WERI-Rb-1 (cell line): Measurements from ENCODE around the gene CRYGN.

Experiments used
- DNase-seq: peaks from one replicate; pipeline ENCODE4 v3.0.0-alpha.2; 2020
- H3K27ac ChIP-seq: fragments of 250-450 bp; sonication (Bioruptor Pico); 2 replicates; pipeline ENCODE4 v1.5.1; 2020; ENCODE audit warnings: mild to moderate bottlenecking, moderate library complexity
- H3K27me3 ChIP-seq: fragments of 250-450 bp; sonication (Bioruptor Pico); 2 replicates; pipeline ENCODE4 v1.5.1; 2021; ENCODE audit warnings: mild to moderate bottlenecking, low read depth, moderate library complexity; ENCODE audit not compliant: insufficient read depth, severe bottlenecking
- H3K36me3 ChIP-seq: fragments of 250-450 bp; sonication (Bioruptor Pico); 2 replicates; pipeline ENCODE4 v1.5.1; 2020; ENCODE audit warnings: mild to moderate bottlenecking, moderate library complexity
- H3K4me3 ChIP-seq: 2 replicates; pipeline ENCODE4 v1.5.1; 2011; ENCODE audit warnings: low read depth, mild to moderate bottlenecking, control low read depth, low read length
- H3K9me3 ChIP-seq: fragments of 250-450 bp; sonication (Bioruptor Pico); 2 replicates; pipeline ENCODE4 v1.5.1; 2021; ENCODE audit warnings: mild to moderate bottlenecking, moderate library complexity; ENCODE audit not compliant: severe bottlenecking
- TF ChIP-seq, protein P1 (sequence below): IDR thresholded peaks from 2 replicates; pipeline ENCODE4 v1.5.1; 2011; ENCODE audit warnings: low read depth, mild to moderate bottlenecking, control low read depth, inconsistent platforms, low read length

Gene CRYGN

GRCh38 chr7:151484971-151485707 lies 45.2 kb upstream of the CRYGN start:
- no peak for DNase-seq
- no peak overlapping the region for H3K4me3 ChIP-seq
- H3K36me3 ChIP-seq = peaks cover 81% of the 10 kb centered on the region
- TF ChIP-seq, protein P1, sequence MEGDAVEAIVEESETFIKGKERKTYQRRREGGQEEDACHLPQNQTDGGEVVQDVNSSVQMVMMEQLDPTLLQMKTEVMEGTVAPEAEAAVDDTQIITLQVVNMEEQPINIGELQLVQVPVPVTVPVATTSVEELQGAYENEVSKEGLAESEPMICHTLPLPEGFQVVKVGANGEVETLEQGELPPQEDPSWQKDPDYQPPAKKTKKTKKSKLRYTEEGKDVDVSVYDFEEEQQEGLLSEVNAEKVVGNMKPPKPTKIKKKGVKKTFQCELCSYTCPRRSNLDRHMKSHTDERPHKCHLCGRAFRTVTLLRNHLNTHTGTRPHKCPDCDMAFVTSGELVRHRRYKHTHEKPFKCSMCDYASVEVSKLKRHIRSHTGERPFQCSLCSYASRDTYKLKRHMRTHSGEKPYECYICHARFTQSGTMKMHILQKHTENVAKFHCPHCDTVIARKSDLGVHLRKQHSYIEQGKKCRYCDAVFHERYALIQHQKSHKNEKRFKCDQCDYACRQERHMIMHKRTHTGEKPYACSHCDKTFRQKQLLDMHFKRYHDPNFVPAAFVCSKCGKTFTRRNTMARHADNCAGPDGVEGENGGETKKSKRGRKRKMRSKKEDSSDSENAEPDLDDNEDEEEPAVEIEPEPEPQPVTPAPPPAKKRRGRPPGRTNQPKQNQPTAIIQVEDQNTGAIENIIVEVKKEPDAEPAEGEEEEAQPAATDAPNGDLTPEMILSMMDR = no peak
- no peak overlapping the region for H3K27ac ChIP-seq
- no peaks in the 10 kb centered on the region for H3K27me3 ChIP-seq
- no peaks in the 10 kb centered on the region for H3K9me3 ChIP-seq

GRCh38 chr7:151483711-151483983 lies 43.7 kb upstream of the CRYGN start:
- no peak for DNase-seq
- Histone ChIP-seq H3K27me3 (no peaks in the 10 kb centered on the region), H3K4me3 (no peak overlapping the region), H3K9me3 (no peaks in the 10 kb centered on the region), H3K36me3 (peaks cover 74% of the 10 kb centered on the region), H3K27ac (no peak overlapping the region)
- TF ChIP-seq, protein P1 = no peak

DNA sequence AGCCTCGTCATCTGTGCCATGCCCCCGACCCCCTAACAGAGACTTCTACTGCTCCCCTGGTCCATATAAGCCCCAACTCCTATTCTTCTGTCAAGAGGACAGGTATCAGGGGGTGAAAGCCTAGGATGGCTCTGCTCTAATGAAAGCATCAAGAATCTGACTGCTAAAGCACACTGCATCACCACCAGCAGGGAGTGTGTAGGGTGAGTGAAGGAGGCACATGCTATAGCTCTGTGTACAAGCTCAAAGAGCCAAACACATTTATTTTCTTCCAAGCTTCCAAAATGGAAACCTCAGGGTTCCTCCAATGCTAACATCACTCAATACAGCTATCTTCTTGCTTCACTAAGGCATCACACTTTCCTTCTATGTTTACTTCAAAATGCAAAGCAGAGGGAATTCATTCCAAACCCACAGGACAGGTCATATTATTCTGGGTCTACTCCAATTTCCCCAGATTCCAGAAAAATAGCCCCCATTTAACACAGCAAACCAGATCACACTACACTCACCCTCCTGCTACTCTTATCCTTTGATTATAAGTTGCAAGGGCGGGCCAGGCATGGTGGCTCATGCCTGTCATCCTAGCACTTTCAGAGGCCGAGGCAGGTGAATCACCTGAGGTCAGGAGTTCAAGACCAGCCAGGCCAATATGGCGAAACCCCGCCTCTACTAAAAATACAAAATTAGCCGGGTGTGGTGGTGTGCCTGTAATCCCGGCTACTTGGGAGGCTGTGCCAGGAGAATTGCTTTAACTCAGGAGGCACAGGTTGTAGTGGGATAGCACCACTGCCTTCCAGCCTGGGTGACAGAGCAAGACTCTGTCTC lies 43.2 kb upstream of the CRYGN start:
- Histone ChIP-seq H3K36me3 (peaks cover 71% of the 10 kb centered on the region), H3K27ac (no peak overlapping the region), H3K4me3 (no peak overlapping the region), H3K9me3 (no peaks in the 10 kb centered on the region), H3K27me3 (no peaks in the 10 kb centered on the region)
- DNase-seq = no peak
- TF ChIP-seq, protein P1 = no peak

DNA sequence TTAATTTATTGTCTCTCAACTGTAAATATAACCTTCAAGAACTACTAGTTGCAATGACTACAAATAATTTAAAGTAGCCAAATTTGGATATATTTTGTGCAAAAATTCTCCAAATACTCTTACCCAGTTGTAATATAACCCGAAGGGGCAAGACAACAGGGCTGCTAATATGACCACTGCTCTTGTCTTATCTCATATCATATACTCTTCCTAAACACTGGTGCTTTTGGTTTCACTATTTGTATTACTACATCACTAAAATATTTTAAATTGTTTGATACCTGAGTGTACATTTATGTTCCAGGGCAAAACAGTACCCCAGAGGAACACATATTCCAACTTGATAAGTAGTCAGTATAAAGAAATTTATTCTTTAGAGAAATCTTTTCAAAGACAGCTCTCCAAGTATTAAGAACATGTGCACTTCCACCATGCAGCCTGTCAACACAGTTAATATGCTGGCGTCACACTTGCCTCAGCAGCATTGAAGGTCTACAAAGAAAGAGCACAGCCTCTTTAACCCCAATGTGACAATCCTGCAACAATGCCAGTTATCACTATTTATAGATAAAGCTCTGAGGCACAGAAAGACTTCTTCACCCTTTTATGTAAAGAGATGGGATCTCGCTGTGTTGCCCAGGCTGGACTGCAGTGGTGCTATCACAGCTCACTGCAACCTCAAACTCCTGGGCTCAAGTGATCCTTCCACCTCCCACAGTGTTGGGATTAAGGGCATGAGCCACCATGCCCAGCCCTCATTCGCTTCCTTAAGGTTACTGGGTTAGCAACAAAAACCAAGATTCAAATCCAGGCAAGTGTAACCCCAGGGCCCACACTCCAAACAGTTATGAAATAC lies 41.9 kb upstream of the CRYGN start:
- Histone ChIP-seq H3K27me3 (no peaks in the 10 kb centered on the region), H3K4me3 (no peak overlapping the region), H3K36me3 (peaks cover 67% of the 10 kb centered on the region), H3K27ac (no peak overlapping the region), H3K9me3 (no peaks in the 10 kb centered on the region)
- TF ChIP-seq, protein P1 = no peak
- no peak for DNase-seq

- Histone ChIP-seq H3K36me3 (peaks cover 44% of the 10 kb centered on the region), H3K9me3 (no peaks in the 10 kb centered on the region), H3K27ac (no peak overlapping the region), H3K27me3 (no peaks in the 10 kb centered on the region), H3K4me3 (no peak overlapping the region)
- TF ChIP-seq, protein P1 = no peak
- no peak for DNase-seq
These were observed 37.9 kb upstream of the CRYGN start for GRCh38 chr7:151477867-151478266.
